NCI-H2081 (cell line): Measurements from ENCODE around the gene SPATS1.
"Not testable (repeated sequence)": the region's sequence is repeated elsewhere in the genome, so short reads cannot be mapped to it uniquely, and the experiment has no call there.

ENCODE experiments used
- DNase-seq, 2 experiments: peaks; one replicate each; lab custom pipeline; 2025; lab: John Stamatoyannopoulos, UW

The SPATS1 gene

DNA sequence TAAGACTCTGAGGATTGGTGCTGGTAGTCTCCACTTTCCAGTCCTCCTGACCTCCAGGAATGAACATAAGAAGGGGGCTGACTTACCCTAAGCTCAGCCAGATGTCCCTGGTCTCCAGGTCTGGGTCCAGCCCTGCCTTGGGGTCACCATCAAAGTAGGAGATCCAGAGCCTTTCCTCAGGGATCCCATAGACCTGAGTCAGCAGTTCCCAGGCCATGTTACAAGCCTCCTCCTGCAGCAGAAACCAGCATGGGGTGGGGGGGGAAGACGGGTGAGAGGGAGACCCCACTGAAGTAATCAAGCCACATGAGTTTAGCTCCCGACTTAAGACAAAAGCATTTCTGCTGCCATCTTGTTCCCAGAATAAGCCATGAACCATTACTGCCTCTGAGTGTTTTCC, 31.1 kb upstream of the SPATS1 start:
- no peak for DNase-seq

DNA sequence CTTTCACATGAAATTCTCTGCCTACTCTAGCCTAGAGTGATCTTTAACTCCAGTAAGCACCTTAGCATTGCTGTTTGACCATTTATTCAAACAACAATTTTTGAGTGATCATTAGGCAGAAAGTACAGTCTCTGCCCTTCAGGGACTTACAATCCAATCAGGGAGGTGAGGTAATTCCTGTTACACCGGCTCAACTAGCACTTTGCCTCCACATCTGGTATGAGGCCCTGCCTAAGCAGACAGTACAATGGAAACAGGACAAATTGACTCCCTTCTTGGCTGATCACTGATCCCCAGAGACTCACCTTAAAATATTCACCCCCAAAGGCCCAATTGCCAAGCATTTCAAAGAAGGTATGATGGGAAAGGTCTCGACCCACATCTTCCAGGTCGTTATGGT, 30.7 kb upstream of the SPATS1 start:
- no peak for DNase-seq

DNA sequence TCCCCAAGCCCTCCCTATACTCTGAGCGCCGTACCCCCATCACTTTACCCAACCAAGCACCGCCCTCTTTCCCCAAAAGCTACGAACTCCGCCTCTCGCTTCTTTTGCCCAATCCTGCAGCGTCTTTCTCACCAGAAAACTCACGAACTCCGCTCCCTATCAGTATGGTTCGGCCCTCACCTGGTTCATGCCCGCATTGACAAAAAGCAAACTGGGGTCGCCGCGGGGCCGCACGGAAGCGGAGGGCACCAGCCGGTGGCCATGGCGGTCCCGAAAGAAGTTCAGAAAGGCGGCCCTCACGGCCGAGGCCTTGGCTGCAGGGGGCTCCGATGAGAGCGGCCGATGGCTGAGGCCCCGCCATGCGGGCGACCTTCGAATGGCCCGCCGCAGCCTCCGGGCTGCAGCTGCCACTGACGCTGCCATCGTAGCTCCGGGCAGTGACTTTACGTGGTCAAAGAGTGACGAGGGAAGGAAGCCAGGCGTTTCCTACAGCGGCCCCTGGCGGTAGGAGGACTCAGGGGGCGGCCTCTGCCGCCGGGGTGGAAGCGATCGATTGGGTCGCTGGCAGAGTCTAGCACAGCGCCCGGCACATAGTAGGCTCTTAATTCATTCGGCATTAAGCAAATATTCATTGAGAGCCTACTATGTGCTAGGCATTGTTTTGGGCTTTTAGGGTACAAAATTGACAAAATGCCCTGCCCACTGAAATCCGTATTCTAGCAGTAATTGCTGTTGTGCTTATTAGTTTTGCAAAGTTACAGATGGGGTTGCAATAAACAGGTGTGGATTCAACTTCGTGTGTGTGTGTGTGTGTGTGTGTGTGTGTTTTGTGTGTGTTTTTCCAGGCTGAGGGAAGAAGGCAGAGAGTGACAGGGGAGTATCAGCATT, 29.3 kb upstream of the SPATS1 start, which contains the start of gene AARS2:
AARS2 (minus strand) TSS at position 447 of the 888 bp plus-strand sequence; CDS start at position 423, 24 bp downstream.
- DNase-seq = peak; percentile 82 to 88

DNA sequence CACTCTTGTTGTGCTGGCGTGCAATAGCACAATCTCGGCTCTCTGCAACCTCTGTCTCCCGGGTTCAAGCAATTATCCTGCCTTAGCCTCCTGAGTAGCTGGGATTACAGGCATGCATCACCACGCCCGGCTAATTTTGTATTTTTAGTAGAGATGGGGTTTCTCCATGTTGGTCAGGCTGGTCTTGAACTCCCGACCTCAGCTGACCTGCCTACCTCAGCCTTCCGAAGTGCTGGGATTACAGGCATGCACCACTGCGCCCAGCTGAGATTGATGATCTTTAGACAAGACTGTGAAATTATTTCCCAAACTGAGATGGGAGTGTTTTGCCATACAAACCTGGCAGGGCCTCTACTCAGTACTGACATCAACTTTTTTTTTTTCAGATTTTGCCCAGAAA, 27.8 kb upstream of the SPATS1 start:
- DNase-seq = not testable (repeated sequence)

DNA sequence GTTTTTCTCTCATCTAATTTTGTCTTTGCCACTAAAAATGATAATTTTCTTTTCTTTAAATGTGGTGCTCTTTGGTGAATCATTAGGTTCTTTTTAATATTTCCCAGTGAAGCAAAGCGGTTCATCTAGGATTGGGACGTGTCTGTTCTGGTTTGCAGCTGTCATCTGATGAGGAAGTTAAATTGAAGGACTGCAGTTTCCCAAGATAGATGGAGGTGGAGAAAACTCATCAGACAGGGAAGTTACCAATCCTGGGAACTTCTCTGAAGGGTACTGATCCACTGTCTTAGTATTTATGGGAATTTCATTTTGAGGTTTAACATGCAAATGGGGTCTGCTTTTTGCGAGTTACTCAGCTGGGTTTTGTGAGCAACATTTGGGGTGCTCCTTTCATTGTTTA, 26.9 kb upstream of the SPATS1 start:
- DNase-seq = no peak

DNA sequence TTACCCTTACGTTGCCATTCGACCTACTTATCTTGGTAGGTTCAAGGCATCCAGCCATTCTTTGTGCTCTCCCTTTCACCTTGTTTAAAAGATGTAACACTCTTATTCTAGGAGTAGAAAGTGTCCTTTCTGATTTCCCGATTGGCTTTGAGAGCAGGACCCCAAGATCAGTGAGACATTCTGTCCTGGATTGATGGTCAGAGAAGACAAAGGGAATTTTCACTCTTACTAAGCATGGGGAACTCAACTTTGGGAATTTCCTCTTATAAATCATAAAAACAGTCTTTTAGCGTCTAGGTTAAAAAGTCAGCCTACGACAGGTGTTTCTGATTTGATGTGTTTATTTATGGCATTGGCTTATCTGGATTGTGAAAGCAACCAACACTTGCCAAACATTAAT, 26.5 kb upstream of the SPATS1 start:
- DNase-seq = no peak

DNA sequence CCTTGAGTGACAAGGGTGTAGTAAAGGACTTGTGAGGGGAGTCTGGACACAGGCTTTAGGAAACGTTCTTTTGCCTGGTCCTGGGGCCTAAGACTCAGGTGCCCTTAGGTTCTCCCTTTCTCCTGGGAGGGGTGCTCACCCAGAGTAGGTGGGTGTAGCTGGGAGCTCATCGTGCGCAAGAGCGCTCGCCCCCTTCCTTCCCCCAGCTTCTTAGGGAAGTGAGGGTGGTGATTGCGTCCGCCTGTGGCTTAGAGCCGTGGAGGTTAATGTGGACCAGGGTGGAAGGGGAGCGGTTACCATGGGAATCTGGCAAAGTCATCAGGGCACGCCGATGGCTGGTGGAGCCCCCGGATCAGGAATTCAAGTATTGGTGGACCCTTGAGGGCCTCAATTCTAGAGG, 26.0 kb upstream of the SPATS1 start:
- DNase-seq = no peak

DNA sequence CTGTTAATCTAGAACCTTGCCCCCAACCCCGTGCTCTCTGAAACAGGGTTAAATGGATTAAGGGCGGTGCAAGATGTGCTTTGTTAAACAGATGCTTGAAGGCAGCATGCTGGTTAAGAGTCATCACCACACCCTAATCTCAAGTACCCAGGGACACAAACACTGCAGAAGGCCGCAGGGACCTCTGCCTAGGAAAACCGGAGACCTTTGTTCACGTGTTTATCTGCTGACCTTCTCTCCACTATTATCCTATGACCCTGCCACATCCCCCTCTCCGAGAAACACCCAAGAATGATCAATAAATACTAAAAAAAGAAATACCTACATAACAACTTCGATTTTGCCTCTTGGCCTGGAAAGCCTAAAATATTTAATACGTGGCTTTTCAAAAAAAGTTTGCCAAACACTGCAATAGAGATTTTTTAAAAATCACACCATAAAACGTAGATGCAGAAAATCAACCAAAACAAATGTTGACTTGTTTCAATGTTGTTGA, 25.3 kb upstream of the SPATS1 start:
- DNase-seq = not testable (repeated sequence)

DNA sequence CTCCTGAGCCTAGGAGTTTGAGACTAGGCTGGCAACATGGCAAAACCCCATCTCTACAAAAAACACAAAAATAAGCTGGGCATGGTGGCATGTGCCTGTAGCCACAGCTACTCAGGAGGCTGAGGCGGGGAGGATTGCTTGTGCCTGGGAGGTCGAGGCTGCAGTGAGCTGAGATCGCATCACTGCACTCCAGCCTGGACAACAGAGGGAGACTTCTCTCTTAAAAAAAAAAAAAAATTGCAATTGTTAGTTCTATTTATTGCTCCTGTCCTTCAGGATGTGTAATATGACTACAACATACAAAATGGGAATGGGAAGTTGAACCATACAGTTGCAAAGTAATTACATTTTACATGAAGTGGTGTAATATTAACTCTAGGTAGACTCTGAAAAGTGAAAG, 21.2 kb upstream of the SPATS1 start:
- no peak for DNase-seq

DNA sequence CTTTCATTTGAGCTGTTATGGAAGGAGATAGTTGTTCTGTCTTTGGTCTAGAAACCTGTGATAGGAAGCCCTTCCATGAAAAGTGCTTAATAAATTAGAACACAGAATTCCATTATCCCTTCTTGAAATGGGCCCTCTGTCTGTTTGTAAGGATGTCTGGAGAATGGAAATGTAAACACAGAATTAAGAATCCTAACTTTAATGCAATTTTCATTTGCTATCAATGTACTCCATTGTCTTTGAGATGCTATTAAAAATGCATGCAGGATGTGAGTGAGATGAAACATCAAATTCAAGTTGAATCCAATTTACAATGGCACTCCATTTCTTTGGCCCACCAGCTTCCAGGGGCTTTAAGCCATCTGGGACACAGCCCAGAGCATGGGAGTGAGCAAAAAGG, 15.4 kb upstream of the SPATS1 start:
- no peak for DNase-seq

DNA sequence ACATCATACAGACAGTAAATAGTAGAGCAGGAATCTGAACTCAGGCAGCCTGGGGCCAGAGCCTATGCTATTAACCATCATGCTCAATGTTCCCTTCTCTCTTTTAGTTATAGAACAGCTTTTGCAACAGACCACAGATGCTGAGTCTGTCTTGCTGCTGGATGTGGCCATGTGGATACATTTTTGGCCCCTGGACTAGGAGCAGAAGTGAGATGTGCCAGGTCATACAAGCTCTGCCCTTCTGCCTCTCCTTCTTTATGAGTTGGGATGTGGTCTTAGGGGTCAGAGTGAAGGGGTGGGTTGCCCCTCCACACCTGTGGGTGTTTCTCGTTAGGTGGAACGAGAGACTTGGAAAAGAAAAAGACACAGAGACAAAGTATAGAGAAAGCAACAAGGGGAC, 14.7 kb upstream of the SPATS1 start:
- no peak for DNase-seq

DNA sequence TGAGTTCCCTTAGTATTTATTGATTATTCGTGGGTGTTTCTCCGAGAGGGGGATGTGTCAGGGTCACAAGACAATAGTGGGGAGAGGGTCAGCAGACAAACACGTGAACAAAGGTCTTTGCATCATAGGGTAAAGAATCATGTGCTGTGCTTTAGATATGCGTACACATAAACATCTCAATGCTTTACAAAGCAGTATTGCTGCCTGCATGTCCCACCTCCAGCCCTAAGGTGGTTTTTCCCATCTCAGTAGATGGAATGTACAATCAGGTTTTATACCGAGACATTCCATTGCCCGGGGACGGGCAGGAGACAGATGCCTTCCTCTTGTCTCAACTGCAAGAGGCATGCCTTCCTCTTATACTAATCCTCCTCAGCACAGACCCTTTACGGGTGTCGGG, 14.2 kb upstream of the SPATS1 start:
- not testable (repeated sequence) for DNase-seq

DNA sequence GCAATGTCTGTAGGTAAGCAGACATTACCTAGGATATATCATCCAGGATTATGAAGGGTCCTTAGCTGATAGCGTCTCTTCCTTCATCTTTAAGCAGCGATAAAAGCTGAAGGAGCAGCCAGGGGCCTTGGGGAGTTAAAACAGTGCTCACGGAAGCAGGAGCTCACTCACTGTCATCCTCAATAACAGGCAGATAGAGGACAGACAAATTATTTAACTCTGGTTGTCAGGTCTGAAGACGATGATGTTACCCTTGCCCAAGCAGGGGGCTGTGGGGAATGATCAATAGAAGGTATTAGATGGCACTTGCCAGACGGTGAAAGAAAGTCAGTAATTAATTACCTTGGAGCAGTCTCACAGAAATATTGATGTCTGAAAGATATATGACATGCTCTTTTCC, 12.6 kb upstream of the SPATS1 start:
- DNase-seq = no peak

DNA sequence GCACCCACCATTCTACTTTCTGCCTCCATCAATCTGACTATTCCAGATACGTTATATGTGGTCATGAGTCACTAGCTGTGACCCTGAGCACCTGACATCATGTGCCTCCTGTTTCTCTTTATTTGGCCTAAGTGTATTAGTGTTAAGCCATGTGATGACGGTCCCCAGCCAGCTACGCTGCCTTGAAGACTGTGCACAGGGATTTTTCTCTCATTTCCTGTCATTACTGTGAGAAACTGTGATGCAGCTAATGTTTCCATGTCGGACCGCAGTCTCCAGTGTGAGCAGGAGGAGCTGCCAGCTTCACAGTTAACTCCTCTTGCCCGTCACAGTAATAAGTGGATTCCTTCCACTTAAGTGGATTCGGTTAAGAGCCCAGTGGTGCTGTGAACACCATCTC, 9.9 kb upstream of the SPATS1 start:
- no peak for DNase-seq

DNA sequence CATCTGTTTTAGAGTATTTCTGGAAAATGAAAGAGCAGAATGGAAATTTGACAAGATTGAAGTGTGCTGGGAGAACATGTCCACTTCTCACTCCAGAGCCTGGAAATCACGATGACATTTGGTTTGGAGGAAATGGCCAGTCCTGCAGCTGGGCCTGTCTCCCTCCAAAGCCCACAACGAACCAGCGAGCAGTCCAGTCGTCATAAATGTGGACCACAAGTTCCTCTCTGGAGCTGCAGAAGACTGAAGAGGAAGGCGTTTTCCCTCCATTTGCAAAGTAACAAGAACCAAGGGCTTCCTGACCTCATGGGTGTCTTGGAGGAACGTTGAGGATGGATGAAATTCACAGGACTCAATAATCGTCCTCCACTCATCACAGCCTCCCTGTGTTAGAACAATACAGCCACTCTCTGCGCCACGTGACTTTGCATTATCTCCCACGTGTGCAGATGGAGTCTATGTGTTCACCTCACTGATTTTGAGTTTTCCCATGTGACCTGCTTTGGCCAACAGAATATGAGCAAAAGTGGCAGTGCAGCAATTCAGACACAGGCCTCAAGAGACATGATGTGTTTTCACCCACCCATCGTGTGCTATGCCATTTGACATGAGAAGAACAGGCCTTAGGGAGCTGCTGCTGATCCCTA, 9.1 kb upstream of the SPATS1 start:
- DNase-seq = no peak

DNA sequence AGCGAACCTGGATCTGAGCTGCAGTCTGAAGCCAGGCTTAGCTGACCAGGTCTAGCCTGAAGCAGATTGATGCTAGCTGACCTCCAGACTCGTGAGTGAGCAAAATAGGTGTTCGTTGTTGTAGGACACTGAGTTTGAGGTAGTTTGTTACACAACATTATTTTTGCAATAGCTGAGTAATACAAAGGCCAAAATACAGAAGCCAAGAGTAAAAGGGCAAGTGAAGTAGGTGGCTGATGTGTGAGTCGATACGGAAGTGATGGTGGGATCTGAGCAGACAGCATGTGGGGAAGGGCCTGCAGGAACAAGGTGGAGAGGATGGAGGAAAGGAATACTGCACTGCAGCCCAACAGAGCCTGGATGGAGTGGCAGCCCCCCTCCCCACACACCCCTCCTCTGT, 8.5 kb upstream of the SPATS1 start:
- no peak for DNase-seq

DNA sequence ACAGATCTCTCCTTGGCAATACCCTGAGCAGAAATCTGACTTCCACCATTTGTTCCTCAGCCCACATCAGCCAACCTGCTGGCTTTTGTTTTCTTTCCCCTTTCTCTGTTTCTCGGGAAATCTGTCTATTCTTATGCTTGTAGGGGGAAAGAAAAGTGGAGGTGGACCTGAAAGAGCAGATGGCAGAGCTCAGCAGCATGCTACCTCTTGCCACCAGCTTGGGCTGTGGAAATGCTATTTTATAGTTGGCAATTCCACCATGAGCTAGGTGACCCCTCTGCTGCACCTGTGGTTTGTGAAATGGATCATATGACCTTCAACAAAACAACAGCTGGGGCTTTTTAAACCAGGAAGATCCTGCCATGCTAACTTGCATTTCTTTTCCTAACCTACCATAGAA, 6.8 kb upstream of the SPATS1 start:
- DNase-seq = no peak

DNA sequence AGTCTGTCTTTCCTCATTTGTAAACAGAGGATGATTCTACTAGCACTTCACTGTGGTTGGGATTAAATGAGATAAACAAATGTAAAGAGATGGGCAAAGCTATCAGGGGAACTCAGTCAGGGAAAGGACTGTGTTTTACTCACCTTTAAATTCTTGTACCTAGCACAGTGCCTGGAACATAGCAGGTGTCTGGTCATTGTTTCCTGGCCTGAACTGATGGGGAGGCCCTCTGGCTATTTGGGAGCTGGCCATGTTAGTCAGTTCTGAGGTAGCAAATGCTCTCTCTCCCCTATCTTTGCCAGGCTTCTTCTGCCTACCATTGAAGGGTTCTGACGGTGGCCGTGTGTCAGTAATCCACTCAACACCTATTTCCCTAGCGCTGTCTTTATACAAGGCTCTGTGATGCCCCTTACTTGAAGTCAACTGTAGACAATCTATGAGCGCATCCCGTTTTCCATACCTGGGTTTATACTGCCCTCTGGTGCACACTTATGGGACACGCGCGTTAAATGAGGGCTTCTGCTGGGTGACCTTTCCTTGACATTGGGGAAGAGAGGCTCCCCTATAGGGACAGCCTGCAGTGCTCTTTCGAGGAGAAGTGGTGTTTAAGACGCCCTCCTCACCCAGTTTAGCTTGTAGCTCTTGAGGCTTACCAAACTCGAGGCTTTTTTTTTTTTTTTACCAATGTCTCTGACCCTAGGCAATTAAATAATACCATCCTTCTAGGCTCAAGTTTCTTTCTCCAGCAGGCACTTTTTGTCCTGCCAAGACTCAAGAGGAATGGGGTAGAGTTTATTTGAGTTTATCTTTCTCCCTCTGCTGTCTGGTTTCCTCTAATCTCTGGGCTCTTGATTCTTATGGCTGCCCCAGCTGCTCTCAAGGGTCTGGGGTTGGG, 4.0 kb upstream of the SPATS1 start:
- DNase-seq = peak; percentile 68 to 71

DNA sequence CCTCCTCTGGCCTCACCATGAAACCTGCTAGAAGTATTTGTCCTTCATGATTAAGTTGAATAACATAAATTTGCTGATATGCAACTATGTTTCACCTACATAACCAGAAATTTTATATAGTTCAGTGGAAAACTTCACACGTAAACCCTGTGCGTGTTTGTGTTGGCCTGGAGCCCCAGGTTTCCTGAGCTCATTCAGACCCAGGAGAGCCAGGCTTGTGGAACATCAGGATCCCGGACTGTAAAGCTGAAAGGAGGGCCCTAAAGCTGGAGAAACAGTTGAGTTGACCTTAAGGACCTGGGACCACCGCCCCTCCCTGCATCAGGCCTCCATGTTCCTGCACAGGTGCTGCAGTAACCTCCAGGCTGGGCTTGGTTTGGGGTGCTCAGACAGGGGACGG, 3.1 kb upstream of the SPATS1 start:
- DNase-seq = no peak

DNA sequence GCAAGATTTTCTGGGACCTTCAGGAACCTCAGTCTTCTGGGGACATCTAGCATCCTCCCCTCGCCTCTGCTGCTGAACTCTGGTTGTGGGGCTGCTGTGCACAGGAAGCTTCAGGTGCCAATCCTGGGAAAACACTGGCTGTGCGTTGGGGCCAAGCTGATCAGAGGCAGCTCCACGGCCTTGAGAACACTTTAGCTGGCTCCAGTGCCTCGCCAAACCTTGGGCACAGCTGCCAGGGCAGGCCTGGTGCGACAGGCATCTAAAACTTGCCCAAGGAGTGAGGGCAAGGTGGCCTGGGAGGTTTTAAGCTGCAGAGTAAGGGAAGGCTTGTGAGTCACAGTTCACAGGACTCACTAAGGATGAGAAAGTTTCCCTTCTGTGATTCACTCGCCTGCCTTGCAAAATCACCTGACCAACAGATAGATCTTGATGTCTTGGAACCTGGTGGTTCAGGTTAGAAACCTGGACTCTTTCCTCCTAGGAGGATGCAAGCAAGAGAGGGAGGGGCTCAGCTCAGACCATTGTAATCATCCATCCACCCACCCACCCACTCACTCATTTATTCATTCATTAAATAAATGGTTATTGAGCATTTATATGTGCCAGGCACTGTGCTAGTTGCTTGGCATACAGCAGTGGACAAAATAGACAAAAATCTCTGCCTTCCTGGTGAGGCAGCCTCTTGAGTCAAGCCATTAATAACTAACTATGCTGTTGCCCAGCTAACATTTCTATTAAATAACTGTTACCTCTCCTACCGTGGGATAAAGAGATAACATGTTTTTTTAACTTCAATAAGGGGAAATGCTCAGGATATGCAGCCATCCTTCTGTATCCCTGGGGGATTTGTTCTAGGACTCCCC, 2.5 kb upstream of the SPATS1 start:
- no peak for DNase-seq
